ENCODE results near the gene RNF121. TPM values are rescaled to one million over a fixed set of nuclear protein-coding genes. Genes with fewer than 3 reads are reported as not detected.

The RNF121 gene
- total RNA-seq, 1 donor = 22.9 TPM

DNA sequence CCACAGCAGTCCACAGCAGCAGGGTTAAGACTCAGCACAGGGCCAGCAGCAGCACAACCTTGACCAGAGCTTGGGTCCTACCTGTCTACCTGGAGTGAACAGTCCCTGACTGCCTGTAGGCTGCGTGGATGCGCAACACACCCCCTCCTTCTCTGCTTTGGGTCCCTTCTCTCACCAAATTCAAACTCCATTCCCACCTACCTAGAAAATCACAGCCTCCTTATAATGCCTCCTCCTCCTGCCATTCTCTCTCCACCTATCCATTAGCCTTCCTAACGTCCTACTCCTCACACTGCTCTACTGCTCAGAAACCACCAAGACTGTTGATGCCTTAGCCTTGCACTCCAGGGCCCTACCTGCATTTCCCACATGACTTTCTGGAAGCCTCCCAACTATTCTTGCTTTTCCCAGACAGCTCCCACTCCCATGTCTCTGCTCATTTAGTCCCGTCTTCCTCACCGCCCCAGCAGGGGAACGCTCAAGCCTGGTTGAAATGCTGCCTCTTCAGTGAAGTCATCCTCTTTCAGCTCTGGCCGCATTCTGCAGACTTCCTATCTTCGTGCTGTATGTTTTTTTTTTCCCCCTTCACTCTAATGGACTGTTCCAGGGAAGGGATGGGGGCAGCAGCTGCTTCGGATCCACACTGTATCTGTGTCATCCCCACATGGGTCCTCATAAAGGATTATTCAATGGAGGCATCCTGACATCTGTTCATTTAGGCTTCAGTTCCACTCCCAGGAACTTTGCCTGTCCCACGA is 73.2 kb downstream of the RNF121 start:
- DNase-seq (ENCODE audit: low read depth) = no peak
- H3K4me3 ChIP-seq (ENCODE audit: low read depth, low read length) = no peak overlapping the region
- TF ChIP-seq, protein P1, sequence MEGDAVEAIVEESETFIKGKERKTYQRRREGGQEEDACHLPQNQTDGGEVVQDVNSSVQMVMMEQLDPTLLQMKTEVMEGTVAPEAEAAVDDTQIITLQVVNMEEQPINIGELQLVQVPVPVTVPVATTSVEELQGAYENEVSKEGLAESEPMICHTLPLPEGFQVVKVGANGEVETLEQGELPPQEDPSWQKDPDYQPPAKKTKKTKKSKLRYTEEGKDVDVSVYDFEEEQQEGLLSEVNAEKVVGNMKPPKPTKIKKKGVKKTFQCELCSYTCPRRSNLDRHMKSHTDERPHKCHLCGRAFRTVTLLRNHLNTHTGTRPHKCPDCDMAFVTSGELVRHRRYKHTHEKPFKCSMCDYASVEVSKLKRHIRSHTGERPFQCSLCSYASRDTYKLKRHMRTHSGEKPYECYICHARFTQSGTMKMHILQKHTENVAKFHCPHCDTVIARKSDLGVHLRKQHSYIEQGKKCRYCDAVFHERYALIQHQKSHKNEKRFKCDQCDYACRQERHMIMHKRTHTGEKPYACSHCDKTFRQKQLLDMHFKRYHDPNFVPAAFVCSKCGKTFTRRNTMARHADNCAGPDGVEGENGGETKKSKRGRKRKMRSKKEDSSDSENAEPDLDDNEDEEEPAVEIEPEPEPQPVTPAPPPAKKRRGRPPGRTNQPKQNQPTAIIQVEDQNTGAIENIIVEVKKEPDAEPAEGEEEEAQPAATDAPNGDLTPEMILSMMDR (IDR thresholded peaks at IDR 0.05; ENCODE audit: insufficient read depth, low read length) = no peak

DNA sequence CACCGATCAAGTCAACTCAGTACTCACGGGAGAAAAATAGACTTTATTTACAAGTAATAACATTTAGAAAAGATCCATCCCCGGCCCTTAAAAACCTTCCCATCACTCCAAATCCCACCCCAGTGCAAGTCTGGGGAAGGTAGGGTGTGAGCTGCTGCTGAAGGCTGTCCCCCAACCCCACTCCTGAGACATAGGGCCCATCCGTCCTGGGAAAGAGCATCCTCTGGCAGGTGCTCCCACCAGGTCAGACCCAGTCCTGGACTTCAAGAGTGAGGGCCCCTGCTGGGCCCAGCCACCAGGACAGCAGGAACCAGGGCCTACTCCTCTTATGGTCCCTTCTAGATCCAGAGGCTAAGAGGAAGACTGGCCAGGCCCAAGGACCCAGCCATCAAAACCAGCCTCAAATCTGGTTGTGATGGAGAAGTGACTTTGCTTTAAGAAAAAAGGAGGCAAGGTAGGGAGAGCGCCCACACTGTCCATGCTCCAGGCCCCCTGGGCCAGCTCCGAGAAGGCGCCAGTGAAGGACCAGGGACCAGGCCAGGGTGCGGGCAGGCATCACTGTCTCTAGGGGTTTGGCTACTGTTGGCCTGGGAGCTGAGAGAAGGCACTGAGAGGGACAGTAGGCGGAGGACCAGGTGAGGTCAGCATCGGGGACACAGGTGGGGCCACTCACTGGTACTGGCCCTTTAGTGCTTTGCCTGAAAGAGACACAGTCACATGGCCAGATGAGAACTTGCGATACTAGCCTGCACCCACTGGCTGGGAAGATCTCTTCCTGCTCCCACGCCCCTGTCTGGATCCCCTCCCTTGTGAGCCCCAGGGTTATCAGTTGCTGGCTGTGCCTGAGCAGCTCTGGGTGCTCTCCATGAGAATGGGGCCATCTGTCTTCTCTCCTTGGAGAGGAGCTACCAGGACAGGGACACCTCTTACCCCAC is 74.3 kb downstream of the RNF121 start:
- TF ChIP-seq, protein P1 (IDR thresholded peaks at IDR 0.05; ENCODE audit: insufficient read depth, low read length) = no peak
- DNase-seq (ENCODE audit: low read depth) = no peak
- no peak overlapping the region for H3K4me3 ChIP-seq (ENCODE audit: low read depth, low read length)

DNA sequence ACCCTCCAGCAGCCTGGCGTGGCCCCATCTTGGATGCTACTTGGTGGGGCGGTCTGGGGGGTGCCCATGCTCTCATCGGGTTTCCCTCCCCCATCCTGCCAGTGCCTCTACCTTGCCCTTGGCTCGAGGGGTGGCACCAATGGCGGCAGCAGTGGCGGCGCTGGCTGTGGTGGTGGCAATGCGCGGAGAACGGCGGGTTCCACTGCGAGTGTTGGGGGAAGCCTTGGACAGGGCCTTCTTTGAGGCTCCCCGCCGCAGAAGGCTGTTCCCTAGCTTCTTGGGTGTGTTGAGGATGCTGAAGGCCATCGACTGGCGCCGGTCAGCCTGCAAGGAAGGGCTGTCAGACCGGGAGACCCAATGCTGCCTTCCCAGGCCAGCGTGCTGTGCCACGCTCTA is 74.9 kb downstream of the RNF121 start:
- TF ChIP-seq, protein P1 (IDR thresholded peaks at IDR 0.05; ENCODE audit: insufficient read depth, low read length) = no peak
- no peak overlapping the region for H3K4me3 ChIP-seq (ENCODE audit: low read depth, low read length)
- no peak for DNase-seq (ENCODE audit: low read depth)

DNA sequence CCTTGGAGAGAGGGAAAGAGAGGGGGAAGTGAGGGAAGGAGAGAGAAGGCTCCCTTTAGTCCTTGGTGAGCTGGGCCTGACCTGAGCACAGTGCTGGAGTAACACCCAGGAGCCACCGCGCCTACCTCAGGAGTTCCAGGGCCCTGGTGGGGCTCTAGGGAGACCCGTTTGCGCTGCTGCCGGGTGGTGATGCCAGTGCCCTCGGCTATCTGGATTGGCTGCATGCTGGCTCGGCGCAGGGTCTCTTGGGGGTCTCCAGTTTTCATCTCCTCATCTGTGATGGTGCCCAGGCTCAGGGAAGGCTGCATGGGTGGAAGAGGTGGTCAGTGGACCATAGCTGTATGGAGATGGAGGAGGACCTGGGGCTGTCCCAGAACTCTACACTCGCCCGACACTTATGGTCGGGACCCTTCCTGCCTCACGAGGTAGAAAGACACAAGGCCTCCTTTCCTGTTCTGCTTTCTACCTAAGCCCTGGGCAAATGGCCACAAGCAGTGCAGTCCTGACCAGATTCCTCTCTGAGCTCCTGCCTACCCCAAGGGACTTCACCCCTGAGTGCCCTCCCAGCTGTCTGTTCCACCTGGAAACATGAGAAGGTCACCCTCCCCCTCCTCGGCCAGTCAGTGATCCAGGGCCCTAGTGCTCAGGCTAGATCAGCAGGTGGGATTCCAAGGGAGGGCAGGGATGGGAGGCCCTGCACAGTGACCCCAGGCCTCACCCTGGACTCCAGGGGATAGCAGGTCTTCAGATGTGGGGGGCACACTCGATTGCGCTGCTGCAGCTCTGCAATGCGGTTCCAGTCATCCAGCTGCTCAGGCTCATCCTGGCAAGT is 75.9 kb downstream of the RNF121 start:
- TF ChIP-seq, protein P1 (IDR thresholded peaks at IDR 0.05; ENCODE audit: insufficient read depth, low read length) = no peak
- H3K4me3 ChIP-seq (ENCODE audit: low read depth, low read length) = no peak overlapping the region
- DNase-seq (ENCODE audit: low read depth) = no peak

DNA sequence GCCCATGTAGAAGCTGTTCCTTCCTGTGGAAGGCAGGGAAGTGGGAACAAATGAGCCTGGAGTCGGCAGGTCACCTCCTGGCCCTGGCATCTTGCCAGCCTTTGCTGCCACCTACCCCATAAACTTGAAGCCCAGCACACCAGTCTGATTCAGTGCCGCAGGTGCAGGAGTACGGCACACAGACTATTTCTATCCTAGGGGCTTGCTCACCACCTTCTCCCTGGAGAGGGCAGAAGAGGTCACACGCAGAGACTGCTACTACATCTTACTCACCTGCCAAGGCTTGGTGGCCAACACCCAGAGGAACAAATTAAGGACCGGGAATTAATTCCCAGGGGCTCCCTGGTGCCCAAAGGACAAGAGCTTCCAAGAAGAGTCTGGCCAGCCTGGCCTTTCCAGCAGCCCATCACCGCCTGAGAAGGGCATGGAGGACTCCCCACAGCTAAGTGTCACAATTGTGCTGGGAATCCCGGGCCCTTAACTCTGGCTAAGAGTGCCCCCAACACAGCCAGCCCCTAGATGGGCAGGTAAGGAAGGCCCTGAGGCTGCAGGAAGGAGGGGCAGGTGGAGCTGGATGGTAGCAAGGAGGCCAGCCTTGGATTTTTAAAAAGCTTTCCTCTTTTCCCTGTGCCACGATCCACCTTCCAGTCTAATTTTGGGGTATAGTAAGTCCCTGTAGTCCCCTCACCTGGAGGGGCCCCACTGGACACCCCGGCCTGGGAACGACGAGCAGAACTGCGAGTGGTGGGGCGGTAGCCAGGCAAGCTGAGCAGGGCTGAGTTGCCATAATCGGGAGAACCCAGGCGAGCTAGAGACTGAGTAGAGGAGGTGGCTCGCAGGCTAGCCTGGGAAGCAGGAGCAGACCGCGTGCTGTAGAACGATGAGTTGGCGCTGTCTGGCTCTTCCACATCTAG is 76.8 kb downstream of the RNF121 start:
- H3K4me3 ChIP-seq (ENCODE audit: low read depth, low read length) = no peak overlapping the region
- TF ChIP-seq, protein P1 (IDR thresholded peaks at IDR 0.05; ENCODE audit: insufficient read depth, low read length) = no peak
- DNase-seq (ENCODE audit: low read depth) = no peak
